ENCODE measurements around the gene LAMA2.

DNA sequence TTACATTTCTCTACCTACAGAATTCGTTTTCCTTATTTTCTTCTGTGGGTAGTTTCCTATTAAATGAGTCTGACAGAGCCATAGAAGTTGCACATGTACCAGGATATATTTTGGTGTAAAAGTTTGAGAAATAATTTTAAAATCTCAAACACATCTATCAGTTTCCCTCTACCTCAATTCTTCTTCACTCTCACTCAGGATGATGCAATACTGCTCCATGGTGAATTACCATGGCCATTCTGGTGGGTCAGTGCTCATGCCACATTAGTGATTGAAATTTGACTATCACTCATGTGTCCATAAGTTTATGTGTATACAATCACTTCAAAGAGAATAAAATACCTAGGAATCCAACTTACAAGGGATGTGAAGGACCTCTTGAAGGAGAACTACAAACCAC, 675.3 kb downstream of the LAMA2 start:
- TF ChIP-seq, protein P1, sequence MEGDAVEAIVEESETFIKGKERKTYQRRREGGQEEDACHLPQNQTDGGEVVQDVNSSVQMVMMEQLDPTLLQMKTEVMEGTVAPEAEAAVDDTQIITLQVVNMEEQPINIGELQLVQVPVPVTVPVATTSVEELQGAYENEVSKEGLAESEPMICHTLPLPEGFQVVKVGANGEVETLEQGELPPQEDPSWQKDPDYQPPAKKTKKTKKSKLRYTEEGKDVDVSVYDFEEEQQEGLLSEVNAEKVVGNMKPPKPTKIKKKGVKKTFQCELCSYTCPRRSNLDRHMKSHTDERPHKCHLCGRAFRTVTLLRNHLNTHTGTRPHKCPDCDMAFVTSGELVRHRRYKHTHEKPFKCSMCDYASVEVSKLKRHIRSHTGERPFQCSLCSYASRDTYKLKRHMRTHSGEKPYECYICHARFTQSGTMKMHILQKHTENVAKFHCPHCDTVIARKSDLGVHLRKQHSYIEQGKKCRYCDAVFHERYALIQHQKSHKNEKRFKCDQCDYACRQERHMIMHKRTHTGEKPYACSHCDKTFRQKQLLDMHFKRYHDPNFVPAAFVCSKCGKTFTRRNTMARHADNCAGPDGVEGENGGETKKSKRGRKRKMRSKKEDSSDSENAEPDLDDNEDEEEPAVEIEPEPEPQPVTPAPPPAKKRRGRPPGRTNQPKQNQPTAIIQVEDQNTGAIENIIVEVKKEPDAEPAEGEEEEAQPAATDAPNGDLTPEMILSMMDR (IDR thresholded peaks at IDR 0.05; ENCODE audit: low read length): no peak
- TF ChIP-seq EZH2 (optimal IDR thresholded peaks at IDR 0.05; ENCODE audit: low read depth, low read length) (no peak), EZH2phosphoT487 (IDR thresholded peaks at IDR 0.05; ENCODE audit: low read length) (no peak)
